Liver (tissue), 9 donors: ENCODE measurements around the gene NTN3. TPM values are rescaled to one million over a fixed set of nuclear protein-coding genes. Genes with fewer than 3 reads are reported as not detected.

ENCODE experiments used
- DNase-seq: peaks from one replicate; pipeline ENCODE4 v3.0.0-alpha.2; 2017; ENCODE audit warnings: low spot score
- H3K27ac ChIP-seq, 2 donors: one replicate each; pipeline ENCODE4 v1.7.0; 2013; ENCODE audit warnings: inconsistent platforms in 2 of 2, low read length in 2 of 2, control low read depth in 1 of 2, low read depth in 1 of 2, mild to moderate bottlenecking in 1 of 2
- H3K27me3 ChIP-seq, 4 donors: one replicate each; pipeline versions ENCODE4 v1.6.1 to v1.7.0; 2013; ENCODE audit warnings: low read length in 3 of 4, inconsistent platforms in 1 of 4, mild to moderate bottlenecking in 1 of 4, moderate library complexity in 1 of 4; ENCODE audit not compliant: control insufficient read depth in 4 of 4, insufficient read depth in 4 of 4
- H3K36me3 ChIP-seq, 4 donors: one replicate each; pipeline versions ENCODE4 v1.6.1 to v1.7.0; 2013; ENCODE audit warnings: low read length in 3 of 4, mild to moderate bottlenecking in 3 of 4, low read depth in 1 of 4, moderate library complexity in 1 of 4; ENCODE audit not compliant: control insufficient read depth in 4 of 4, insufficient read depth in 3 of 4
- H3K4me1 ChIP-seq, 4 donors: one replicate each; pipeline versions ENCODE4 v1.6.1 to v1.7.0; 2013; ENCODE audit warnings: low read length in 3 of 4, mild to moderate bottlenecking in 3 of 4, moderate library complexity in 1 of 4; ENCODE audit not compliant: control insufficient read depth in 4 of 4, insufficient read depth in 4 of 4
- H3K4me3 ChIP-seq, 3 donors: one replicate each; pipeline versions ENCODE4 v1.6.1 to v1.7.0; 2013; ENCODE audit warnings: low read length in 3 of 3, control low read depth in 1 of 3, low read depth in 1 of 3, mild to moderate bottlenecking in 1 of 3
- H3K9ac ChIP-seq, 2 donors: one replicate each; pipeline ENCODE4 v1.7.0; 2013; ENCODE audit warnings: low read length in 2 of 2, mild to moderate bottlenecking in 2 of 2, moderate library complexity in 2 of 2, control low read depth in 1 of 2, low read depth in 1 of 2
- H3K9me3 ChIP-seq, 4 donors: one replicate each; pipeline versions ENCODE4 v1.6.1 to v1.7.0; 2013; ENCODE audit warnings: low read length in 3 of 4; ENCODE audit not compliant: control insufficient read depth in 4 of 4
- EGR1 ChIP-seq, 2 donors: IDR thresholded peaks; 2 replicates each; pipeline ENCODE4 v1.6.1; 2016 to 2018; ENCODE audit warnings: antibody characterized with exemption in 2 of 2, low read depth in 2 of 2
- FOXA1 ChIP-seq: IDR thresholded peaks from 2 replicates; pipeline ENCODE4 v1.6.1; 2016; ENCODE audit warnings: antibody characterized with exemption
- FOXA2 ChIP-seq: IDR thresholded peaks from 2 replicates; pipeline ENCODE4 v1.6.1; 2016; ENCODE audit warnings: antibody characterized with exemption
- GABPA ChIP-seq, 2 donors: IDR thresholded peaks in 1 of 2; conservative IDR thresholded peaks in 1 of 2; 2 replicates each; pipeline ENCODE4 v1.6.1; 2016; ENCODE audit warnings: antibody characterized with exemption in 2 of 2, mild to moderate bottlenecking in 1 of 2, moderate library complexity in 1 of 2
- HNF4A ChIP-seq, 2 donors: conservative IDR thresholded peaks; 2 replicates each; pipeline ENCODE4 v1.6.1; 2016; ENCODE audit warnings: antibody characterized with exemption in 2 of 2, mild to moderate bottlenecking in 2 of 2
- HNF4G ChIP-seq: IDR thresholded peaks from 2 replicates; pipeline ENCODE4 v1.6.1; 2016; ENCODE audit warnings: antibody characterized with exemption
- JUND ChIP-seq, 2 donors: IDR thresholded peaks; 2 replicates each; pipeline ENCODE4 v1.6.1; 2016; ENCODE audit warnings: antibody characterized with exemption in 2 of 2
- NR2F2 ChIP-seq: IDR thresholded peaks from 2 replicates; pipeline ENCODE4 v1.6.1; 2016; ENCODE audit warnings: antibody characterized with exemption
- RAD21 ChIP-seq, 2 donors: IDR thresholded peaks; 2 replicates each; pipeline ENCODE4 v1.6.1; 2016; ENCODE audit warnings: antibody characterized with exemption in 2 of 2, mild to moderate bottlenecking in 2 of 2
- RXRA ChIP-seq, 2 donors: IDR thresholded peaks; 2 replicates each; pipeline ENCODE4 v1.6.1; 2017 to 2018; ENCODE audit warnings: antibody characterized with exemption in 2 of 2, mild to moderate bottlenecking in 1 of 2
- SP1 ChIP-seq: IDR thresholded peaks from 2 replicates; pipeline ENCODE4 v1.6.1; 2018; ENCODE audit warnings: antibody characterized with exemption, mild to moderate bottlenecking
- TAF1 ChIP-seq: conservative IDR thresholded peaks from 2 replicates; pipeline ENCODE4 v1.6.1; 2016; ENCODE audit warnings: antibody characterized with exemption, mild to moderate bottlenecking
- WGBS: extraction: QIAGEN DNeasy Blood & Tissue Kit; methylation state at CpG from one replicate; pipeline ENCODE4 v1.1.7; 2013; 5-methylcytosine and 5-hydroxymethylcytosine counted together
- polyA plus RNA-seq, 2 donors: library from polyadenylated mRNA; stranded (reverse) in 1 of 2; unstranded in 1 of 2; fragments of 200-250 nt in 1 of 2; fragments of >200 nt in 1 of 2; fragmentation: Nextera tagmentation in 1 of 2; extraction: Ambion mirVana in 1 of 2; gene quantifications; one replicate each; pipeline versions ENCODE4 v1.2.1 to v1.2.3, GENCODE V29; 2013 to 2015
- total RNA-seq, 2 donors: library from RNA; depleted of rRNA; stranded (reverse); fragments of >200 nt; gene quantifications; one replicate each; pipeline ENCODE4 v1.2.3, GENCODE V29; 2014
- TF ChIP-seq, protein P1 (sequence below): IDR thresholded peaks from 2 replicates; pipeline ENCODE4 v1.6.1; 2016; ENCODE audit warnings: antibody characterized with exemption
- TF ChIP-seq, protein P2 (sequence below): IDR thresholded peaks from 2 replicates; pipeline ENCODE4 v1.6.1; 2016; ENCODE audit warnings: antibody characterized with exemption, mild to moderate bottlenecking
- TF ChIP-seq, protein P3 (sequence below): fragments of 150-350 bp; IDR thresholded peaks from 2 replicates; pipeline ENCODE4 v1.5.1; 2017; ENCODE audit warnings: improper control_type of control experiment, low read depth, low read length; ENCODE audit not compliant: missing input control
- TF ChIP-seq, protein P4 (sequence below): IDR thresholded peaks from 2 replicates; pipeline ENCODE4 v1.6.1; 2016; ENCODE audit warnings: antibody characterized with exemption
- TF ChIP-seq, protein P5 (sequence below): IDR thresholded peaks from 2 replicates; pipeline ENCODE4 v1.6.1; 2016; ENCODE audit warnings: antibody characterized with exemption
- donor health status: healthy.
- donor health status: healthy.
- donor health status: healthy.
- donor health status: healthy.
- donor health status: healthy.

Gene NTN3
- total and polyA plus RNA-seq, 4 donors = 0.19 to 2.3 (median 0.28) TPM; not detected in 1

DNA sequence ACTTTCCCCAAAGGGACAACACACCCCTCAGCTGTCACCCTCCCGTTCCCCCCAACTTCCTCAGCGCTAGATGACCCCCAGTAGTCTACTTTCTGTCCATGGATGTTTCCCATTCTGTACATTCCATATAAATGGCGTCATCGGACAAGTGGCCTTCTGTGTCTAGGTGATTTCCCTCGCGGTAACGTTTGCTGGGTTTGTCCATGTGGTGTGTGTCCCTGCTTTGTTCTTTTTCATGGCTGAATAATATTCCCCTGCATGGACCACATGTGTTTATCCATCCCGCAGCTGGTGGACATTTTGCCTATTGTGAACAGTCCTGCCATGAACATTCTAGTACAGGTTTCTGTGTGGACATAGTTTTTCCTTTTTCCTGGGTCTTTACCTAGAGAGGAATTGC, 18.4 kb upstream of the NTN3 start (continued):
- TF ChIP-seq TAF1 (no peak), RXRA (IDR thresholded peaks at IDR 0.05) (no peak), JUND (IDR thresholded peaks at IDR 0.05) (no peak), FOXA2 (no peak)

DNA sequence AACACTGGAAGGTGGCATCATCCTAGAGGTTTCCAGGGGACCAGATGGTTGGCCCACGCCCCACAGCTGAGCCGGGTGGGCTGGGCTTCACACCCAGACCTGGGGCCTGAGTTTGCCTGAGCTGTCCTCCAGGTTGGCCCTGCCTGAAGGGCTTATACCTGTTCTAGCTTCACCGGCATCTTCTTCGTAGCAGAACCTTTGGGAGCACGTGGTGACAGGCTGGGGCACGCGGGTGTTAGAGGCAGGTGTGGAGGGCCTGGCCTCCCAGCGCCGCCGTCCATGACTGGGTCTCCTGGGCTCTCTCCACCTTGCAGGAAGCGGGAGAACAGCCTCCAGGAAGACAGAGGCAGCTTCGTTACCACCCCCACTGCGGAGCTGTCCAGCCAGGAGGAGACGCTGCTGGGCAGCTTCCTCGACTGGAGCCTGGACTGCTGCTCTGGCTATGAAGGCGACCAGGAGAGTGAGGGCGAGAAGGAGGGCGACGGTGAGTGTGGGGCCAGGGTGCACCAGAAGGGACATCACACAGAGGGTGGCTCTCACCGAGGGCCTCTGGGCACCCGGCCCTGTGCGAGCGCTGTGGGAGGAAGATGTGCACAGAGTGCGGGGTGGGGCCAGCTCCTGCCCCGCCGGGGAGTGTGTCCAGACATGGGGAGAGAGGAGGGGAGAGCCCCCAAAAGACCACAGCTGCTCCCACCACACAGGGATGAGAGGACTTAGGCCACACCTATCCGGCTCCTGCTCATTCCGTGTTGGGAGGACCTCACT, 15.8 kb upstream of the NTN3 start:
- no peak for DNase-seq
- no peak overlapping the region for H3K4me3 ChIP-seq
- no peaks in the 10 kb centered on the region for H3K27me3 ChIP-seq
- WGBS = 97% methylated on average over 28 of the region's 28 CpGs
- no peaks in the 10 kb centered on the region for H3K9me3 ChIP-seq
- H3K36me3 ChIP-seq = no peaks in the 10 kb centered on the region
- H3K27ac ChIP-seq = no peak overlapping the region
- TF ChIP-seq FOXA1 (no peak), FOXA2 (no peak), JUND (IDR thresholded peaks at IDR 0.05) (no peak), EGR1 (IDR thresholded peaks at IDR 0.05; ENCODE audit: low read depth in 2 of 2) (no peak), GABPA (IDR thresholded peaks at IDR 0.05 in 1 of 2, conservative IDR thresholded peaks at IDR 0.05 in 1 of 2) (no peak), RAD21 (IDR thresholded peaks at IDR 0.05) (no peak), RXRA (IDR thresholded peaks at IDR 0.05) (no peak), HNF4G (no peak), NR2F2 (no peak), SP1 (no peak), TAF1 (no peak), HNF4A (conservative IDR thresholded peaks at IDR 0.05) (no peak)
- TF ChIP-seq, protein P1, sequence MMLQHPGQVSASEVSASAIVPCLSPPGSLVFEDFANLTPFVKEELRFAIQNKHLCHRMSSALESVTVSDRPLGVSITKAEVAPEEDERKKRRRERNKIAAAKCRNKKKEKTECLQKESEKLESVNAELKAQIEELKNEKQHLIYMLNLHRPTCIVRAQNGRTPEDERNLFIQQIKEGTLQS = no peak
- TF ChIP-seq, protein P2, sequence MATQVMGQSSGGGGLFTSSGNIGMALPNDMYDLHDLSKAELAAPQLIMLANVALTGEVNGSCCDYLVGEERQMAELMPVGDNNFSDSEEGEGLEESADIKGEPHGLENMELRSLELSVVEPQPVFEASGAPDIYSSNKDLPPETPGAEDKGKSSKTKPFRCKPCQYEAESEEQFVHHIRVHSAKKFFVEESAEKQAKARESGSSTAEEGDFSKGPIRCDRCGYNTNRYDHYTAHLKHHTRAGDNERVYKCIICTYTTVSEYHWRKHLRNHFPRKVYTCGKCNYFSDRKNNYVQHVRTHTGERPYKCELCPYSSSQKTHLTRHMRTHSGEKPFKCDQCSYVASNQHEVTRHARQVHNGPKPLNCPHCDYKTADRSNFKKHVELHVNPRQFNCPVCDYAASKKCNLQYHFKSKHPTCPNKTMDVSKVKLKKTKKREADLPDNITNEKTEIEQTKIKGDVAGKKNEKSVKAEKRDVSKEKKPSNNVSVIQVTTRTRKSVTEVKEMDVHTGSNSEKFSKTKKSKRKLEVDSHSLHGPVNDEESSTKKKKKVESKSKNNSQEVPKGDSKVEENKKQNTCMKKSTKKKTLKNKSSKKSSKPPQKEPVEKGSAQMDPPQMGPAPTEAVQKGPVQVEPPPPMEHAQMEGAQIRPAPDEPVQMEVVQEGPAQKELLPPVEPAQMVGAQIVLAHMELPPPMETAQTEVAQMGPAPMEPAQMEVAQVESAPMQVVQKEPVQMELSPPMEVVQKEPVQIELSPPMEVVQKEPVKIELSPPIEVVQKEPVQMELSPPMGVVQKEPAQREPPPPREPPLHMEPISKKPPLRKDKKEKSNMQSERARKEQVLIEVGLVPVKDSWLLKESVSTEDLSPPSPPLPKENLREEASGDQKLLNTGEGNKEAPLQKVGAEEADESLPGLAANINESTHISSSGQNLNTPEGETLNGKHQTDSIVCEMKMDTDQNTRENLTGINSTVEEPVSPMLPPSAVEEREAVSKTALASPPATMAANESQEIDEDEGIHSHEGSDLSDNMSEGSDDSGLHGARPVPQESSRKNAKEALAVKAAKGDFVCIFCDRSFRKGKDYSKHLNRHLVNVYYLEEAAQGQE = no peak
- TF ChIP-seq, protein P3, sequence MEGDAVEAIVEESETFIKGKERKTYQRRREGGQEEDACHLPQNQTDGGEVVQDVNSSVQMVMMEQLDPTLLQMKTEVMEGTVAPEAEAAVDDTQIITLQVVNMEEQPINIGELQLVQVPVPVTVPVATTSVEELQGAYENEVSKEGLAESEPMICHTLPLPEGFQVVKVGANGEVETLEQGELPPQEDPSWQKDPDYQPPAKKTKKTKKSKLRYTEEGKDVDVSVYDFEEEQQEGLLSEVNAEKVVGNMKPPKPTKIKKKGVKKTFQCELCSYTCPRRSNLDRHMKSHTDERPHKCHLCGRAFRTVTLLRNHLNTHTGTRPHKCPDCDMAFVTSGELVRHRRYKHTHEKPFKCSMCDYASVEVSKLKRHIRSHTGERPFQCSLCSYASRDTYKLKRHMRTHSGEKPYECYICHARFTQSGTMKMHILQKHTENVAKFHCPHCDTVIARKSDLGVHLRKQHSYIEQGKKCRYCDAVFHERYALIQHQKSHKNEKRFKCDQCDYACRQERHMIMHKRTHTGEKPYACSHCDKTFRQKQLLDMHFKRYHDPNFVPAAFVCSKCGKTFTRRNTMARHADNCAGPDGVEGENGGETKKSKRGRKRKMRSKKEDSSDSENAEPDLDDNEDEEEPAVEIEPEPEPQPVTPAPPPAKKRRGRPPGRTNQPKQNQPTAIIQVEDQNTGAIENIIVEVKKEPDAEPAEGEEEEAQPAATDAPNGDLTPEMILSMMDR = no peak
- TF ChIP-seq, protein P4, sequence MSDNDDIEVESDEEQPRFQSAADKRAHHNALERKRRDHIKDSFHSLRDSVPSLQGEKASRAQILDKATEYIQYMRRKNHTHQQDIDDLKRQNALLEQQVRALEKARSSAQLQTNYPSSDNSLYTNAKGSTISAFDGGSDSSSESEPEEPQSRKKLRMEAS = no peak
- TF ChIP-seq, protein P5, sequence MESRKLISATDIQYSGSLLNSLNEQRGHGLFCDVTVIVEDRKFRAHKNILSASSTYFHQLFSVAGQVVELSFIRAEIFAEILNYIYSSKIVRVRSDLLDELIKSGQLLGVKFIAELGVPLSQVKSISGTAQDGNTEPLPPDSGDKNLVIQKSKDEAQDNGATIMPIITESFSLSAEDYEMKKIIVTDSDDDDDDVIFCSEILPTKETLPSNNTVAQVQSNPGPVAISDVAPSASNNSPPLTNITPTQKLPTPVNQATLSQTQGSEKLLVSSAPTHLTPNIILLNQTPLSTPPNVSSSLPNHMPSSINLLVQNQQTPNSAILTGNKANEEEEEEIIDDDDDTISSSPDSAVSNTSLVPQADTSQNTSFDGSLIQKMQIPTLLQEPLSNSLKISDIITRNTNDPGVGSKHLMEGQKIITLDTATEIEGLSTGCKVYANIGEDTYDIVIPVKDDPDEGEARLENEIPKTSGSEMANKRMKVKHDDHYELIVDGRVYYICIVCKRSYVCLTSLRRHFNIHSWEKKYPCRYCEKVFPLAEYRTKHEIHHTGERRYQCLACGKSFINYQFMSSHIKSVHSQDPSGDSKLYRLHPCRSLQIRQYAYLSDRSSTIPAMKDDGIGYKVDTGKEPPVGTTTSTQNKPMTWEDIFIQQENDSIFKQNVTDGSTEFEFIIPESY = no peak
- H3K9ac ChIP-seq = no peak overlapping the region
- H3K4me1 ChIP-seq = peaks cover 4 to 11% (median 9%) of the 10 kb centered on the region in 4 donors
